Peyer's patch (tissue), 4 donors: ENCODE data around the gene TMOD1.

Experiments used
- POLR2A ChIP-seq, 2 donors: fragments of 450-650 bp; IDR thresholded peaks; one replicate each; pipeline ENCODE4 v1.5.1; 2017; ENCODE audit warnings: antibody characterized with exemption in 2 of 2, mild to moderate bottlenecking in 2 of 2, moderate library complexity in 2 of 2
- TF ChIP-seq, protein P1 (sequence below), 6 experiments: fragments of 450-650 bp in 4 of 6; fragments of 200-600 bp in 2 of 6; sonication (generic) in 1 of 6; IDR thresholded peaks; one replicate each; pipeline ENCODE4 v1.5.1; 2017 to 2019; ENCODE audit warnings: antibody characterized with exemption in 6 of 6, mild to moderate bottlenecking in 3 of 6, moderate library complexity in 1 of 6

DNA sequence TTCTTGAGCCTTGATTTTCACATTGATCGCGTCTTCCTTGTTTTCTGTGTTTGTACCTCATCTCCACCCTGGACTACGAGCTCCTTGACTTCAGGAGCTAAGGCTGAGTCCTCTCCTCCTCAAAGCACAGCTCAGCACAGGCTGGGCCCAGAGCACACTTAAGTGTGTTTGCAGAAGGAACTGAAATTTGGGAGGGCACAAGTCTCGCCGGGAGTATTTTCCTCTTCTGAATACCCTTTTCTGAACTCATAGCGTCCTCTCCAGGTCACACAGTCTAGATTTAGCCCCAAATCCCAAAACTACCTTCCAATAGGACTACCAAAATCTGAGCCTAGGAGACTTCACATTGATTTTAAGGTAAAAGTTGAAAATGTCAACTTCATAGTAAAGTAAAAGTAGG is 90.1 kb downstream of the TMOD1 start:
- TF ChIP-seq, protein P1, sequence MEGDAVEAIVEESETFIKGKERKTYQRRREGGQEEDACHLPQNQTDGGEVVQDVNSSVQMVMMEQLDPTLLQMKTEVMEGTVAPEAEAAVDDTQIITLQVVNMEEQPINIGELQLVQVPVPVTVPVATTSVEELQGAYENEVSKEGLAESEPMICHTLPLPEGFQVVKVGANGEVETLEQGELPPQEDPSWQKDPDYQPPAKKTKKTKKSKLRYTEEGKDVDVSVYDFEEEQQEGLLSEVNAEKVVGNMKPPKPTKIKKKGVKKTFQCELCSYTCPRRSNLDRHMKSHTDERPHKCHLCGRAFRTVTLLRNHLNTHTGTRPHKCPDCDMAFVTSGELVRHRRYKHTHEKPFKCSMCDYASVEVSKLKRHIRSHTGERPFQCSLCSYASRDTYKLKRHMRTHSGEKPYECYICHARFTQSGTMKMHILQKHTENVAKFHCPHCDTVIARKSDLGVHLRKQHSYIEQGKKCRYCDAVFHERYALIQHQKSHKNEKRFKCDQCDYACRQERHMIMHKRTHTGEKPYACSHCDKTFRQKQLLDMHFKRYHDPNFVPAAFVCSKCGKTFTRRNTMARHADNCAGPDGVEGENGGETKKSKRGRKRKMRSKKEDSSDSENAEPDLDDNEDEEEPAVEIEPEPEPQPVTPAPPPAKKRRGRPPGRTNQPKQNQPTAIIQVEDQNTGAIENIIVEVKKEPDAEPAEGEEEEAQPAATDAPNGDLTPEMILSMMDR (IDR thresholded peaks at IDR 0.05) = no peak
- TF ChIP-seq POLR2A (IDR thresholded peaks at IDR 0.05) = no peak
